GM12878 (cell line): ENCODE results near the gene MKNK1. TPM values are rescaled to one million over a fixed set of nuclear protein-coding genes. Genes with fewer than 3 reads are reported as not detected.

Experiments used
- ATAC-seq: fragments of 200-7000 bp; cut with Tn5 transposase; 3 replicates; pipeline ENCODE4 v1.9.1; 2020; ENCODE audit warnings: mild to moderate bottlenecking, moderate library complexity
- BruUV-seq: library from RNA; stranded (reverse); fragments of 400-500 nt; replicated peaks from 2 replicates; lab custom pipeline; 2021; lab: Mats Ljungman, UMichigan
- CTCF ChIA-PET: fragments of 300-600 bp; sonication (Branson Sonifier 250); formaldehyde crosslinking; extraction: SDS; loops from one replicate; lab custom pipeline; 2021; ENCODE audit warnings: inconsistent platforms; lab: Yijun Ruan, JAX
- POLR2A ChIA-PET: fragments of 350-600 bp; formaldehyde crosslinking; extraction: SDS; loops from one replicate; lab custom pipeline; 2021; ENCODE audit warnings: inconsistent platforms; lab: Charles Lee
- RAD21 ChIA-PET: fragments of 300-600 bp; sonication (Branson Sonifier 250); formaldehyde crosslinking; loops from one replicate; lab custom pipeline; 2023; ENCODE audit warnings: antibody characterized with exemption; ENCODE audit not compliant: unreplicated experiment; lab: Charles Lee
- SMC1A ChIA-PET: fragments of 300-600 bp; sonication (Branson Sonifier 250); formaldehyde crosslinking; loops from one replicate; lab custom pipeline; 2023; ENCODE audit not compliant: unreplicated experiment, uncharacterized antibody; lab: Charles Lee
- DNase-seq: peaks from one replicate; pipeline ENCODE4 v3.0.0-alpha.2; 2011; ENCODE audit warnings: low read depth, low spot score
- FAIRE-seq: peaks from 3 replicates; lab custom pipeline; 2011; peaks lifted over from hg19 to GRCh38; lab: Jason Lieb, UNC
- H2AFZ ChIP-seq: 2 replicates; pipeline ENCODE4 v1.6.0; 2011; ENCODE audit warnings: low read depth, low read length, control low read depth; ENCODE audit not compliant: control insufficient read depth
- H3K27ac ChIP-seq: 2 replicates; pipeline ENCODE4 v1.5.1; 2011; ENCODE audit warnings: control low read depth; ENCODE audit not compliant: control insufficient read depth, insufficient read depth
- H3K27me3 ChIP-seq, 2 experiments: replicated peaks in 1 of 2; 2 replicates each; pipeline versions ENCODE4 v1.6.0 to v1.6.1; 2011; ENCODE audit warnings: low read length in 1 of 2; ENCODE audit not compliant: control insufficient read depth in 2 of 2, insufficient read depth in 2 of 2
- H3K36me3 ChIP-seq, 2 experiments: 2 replicates each; pipeline ENCODE4 v1.5.1; 2011; ENCODE audit warnings: low read length in 1 of 2; ENCODE audit not compliant: control insufficient read depth in 2 of 2, insufficient read depth in 2 of 2
- H3K4me1 ChIP-seq: 2 replicates; pipeline ENCODE4 v1.6.1; 2011; ENCODE audit warnings: mild to moderate bottlenecking, low read length, moderate library complexity, mixed read lengths; ENCODE audit not compliant: control insufficient read depth, insufficient read depth
- H3K4me2 ChIP-seq: 2 replicates; pipeline ENCODE4 v1.6.0; 2011; ENCODE audit warnings: control low read depth; ENCODE audit not compliant: control insufficient read depth, insufficient read depth
- H3K4me3 ChIP-seq: fragments of 200-600 bp; sonication (generic); 2 replicates; pipeline ENCODE4 v1.5.1; 2016
- H3K79me2 ChIP-seq: 2 replicates; pipeline ENCODE4 v1.6.0; 2011; ENCODE audit warnings: low read length; ENCODE audit not compliant: control insufficient read depth, insufficient read depth
- H3K9ac ChIP-seq: 2 replicates; pipeline ENCODE4 v1.8.0; 2011; ENCODE audit warnings: low read length, control low read depth, mixed read lengths; ENCODE audit not compliant: control insufficient read depth, insufficient read depth
- H3K9me3 ChIP-seq: replicated peaks from 3 replicates; pipeline ENCODE4 v1.5.1; 2011; ENCODE audit warnings: mild to moderate bottlenecking, low read length; ENCODE audit not compliant: control insufficient read depth, insufficient read depth
- H4K20me1 ChIP-seq: 2 replicates; pipeline ENCODE4 v1.6.0; 2011; ENCODE audit not compliant: control insufficient read depth, insufficient read depth
- BRCA1 ChIP-seq: IDR thresholded peaks from 2 replicates; pipeline ENCODE4 v1.6.1; 2011; ENCODE audit warnings: low read depth, low read length, improper control_type of control experiment
- CBFB ChIP-seq: IDR thresholded peaks from 2 replicates; pipeline ENCODE4 v1.6.1; 2016; ENCODE audit warnings: antibody characterized with exemption, low read depth
- E4F1 ChIP-seq: fragments of 450-650 bp; IDR thresholded peaks from 2 replicates; pipeline ENCODE4 v1.6.1; 2018; ENCODE audit warnings: borderline replicate concordance, mild to moderate bottlenecking; ENCODE audit not compliant: partially characterized antibody
- HDAC2 ChIP-seq: fragments of 200-600 bp; sonication (generic); IDR thresholded peaks from 2 replicates; pipeline ENCODE4 v1.6.1; 2017
- IRF3 ChIP-seq: fragments of 450-650 bp; IDR thresholded peaks from 2 replicates; pipeline ENCODE4 v1.6.1; 2014; ENCODE audit warnings: mild to moderate bottlenecking
- JUND ChIP-seq: IDR thresholded peaks from 2 replicates; pipeline ENCODE4 v1.6.1; 2012; ENCODE audit warnings: low read depth, mild to moderate bottlenecking, low read length, improper control_type of control experiment, moderate library complexity
- MTA2 ChIP-seq: fragments of 450-650 bp; IDR thresholded peaks from 2 replicates; pipeline ENCODE4 v1.6.1; 2016; ENCODE audit warnings: low read depth, mild to moderate bottlenecking, moderate library complexity
- MYB ChIP-seq: fragments of 150-350 bp; IDR thresholded peaks from 2 replicates; pipeline ENCODE4 v1.6.1; 2014; ENCODE audit warnings: mild to moderate bottlenecking, low read depth, low read length, borderline replicate concordance
- PML ChIP-seq: IDR thresholded peaks from 2 replicates; pipeline ENCODE4 v1.6.1; 2012; ENCODE audit warnings: low read length, inconsistent platforms
- RCOR1 ChIP-seq: conservative IDR thresholded peaks from 2 replicates; pipeline ENCODE4 v1.6.1; 2012; ENCODE audit warnings: low read depth, low read length, improper control_type of control experiment
- SMARCA5 ChIP-seq: fragments of 450-650 bp; IDR thresholded peaks from 2 replicates; pipeline ENCODE4 v1.6.1; 2017; ENCODE audit warnings: mild to moderate bottlenecking
- SPI1 ChIP-seq: IDR thresholded peaks from 2 replicates; pipeline ENCODE4 v1.6.1; 2011; ENCODE audit warnings: low read depth, mild to moderate bottlenecking, low read length, moderate library complexity, borderline replicate concordance; ENCODE audit not compliant: insufficient read depth
- TCF12 ChIP-seq: IDR thresholded peaks from 2 replicates; pipeline ENCODE4 v1.6.1; 2011; ENCODE audit warnings: low read depth, mild to moderate bottlenecking, low read length
- WGBS: methylation state at CpG from one replicate; pipeline ENCODE4 v1.1.6; 2016; ENCODE audit warnings: low lambda C conversion rate; ENCODE audit not compliant: insufficient replicate concordance, insufficient coverage; ENCODE audit errors: missing lambda C conversion rate; 5-methylcytosine and 5-hydroxymethylcytosine counted together
- in situ Hi-C: fragments of 300-500 bp; cut with MboI; formaldehyde crosslinking; loops from 9 replicates; pipeline ENCODE4 v1.14.3; 2018; ENCODE audit warnings: mixed read lengths
- intact Hi-C: fragments of 100-400 bp; cut with micrococcal nuclease; formaldehyde crosslinking; loops from one replicate; pipeline ENCODE4 v1.14.2; 2022; ENCODE audit not compliant: unreplicated experiment
- polyA plus RNA-seq, 11 experiments: library from polyadenylated mRNA; depleted of rRNA in 4 of 11; unstranded in 6 of 11; stranded (reverse) in 5 of 11; fragments of >200 nt; fragmentation: Nextera tagmentation in 4 of 11; fragmentation: Illumina TruSeq in 1 of 11; extraction: Ambion mirVana in 4 of 11; extraction: Trizol in 1 of 11; gene quantifications; 1 replicate in 1 of 11; 2 replicates in 10 of 11; pipeline versions ENCODE4 v1.2.1 to v1.2.3, GENCODE V29; 2011 to 2016; ENCODE audit warnings: inconsistent platforms in 2 of 11, missing spikeins in 2 of 11, low read depth in 1 of 11
- total RNA-seq, 4 experiments: library from RNA; depleted of rRNA in 3 of 4; stranded (reverse); fragments of >200 nt in 3 of 4; fragmentation: Illumina TruSeq in 1 of 4; extraction: Trizol in 1 of 4; gene quantifications; 2 replicates each; pipeline versions ENCODE4 v1.2.1 to v1.2.3, GENCODE V29; 2013 to 2021
- TF ChIP-seq, protein P1 (sequence below): fragments of 150-350 bp; IDR thresholded peaks from 2 replicates; pipeline ENCODE4 v1.6.1; 2016; ENCODE audit warnings: low read depth, low read length

Gene MKNK1
- total and polyA plus RNA-seq, 10 of the 15 experiments (the other 5 are each of a cell fraction or from before 2014, with no cell fraction given): 13.7 to 29.9 (median 26.5) TPM

GRCh38 chr1:46550751-46551231, 53.3 kb downstream of the MKNK1 start:
- in situ Hi-C loops: no loop called here
- DNase-seq (no peak), ATAC-seq (no peak), FAIRE-seq (no peak)
- no peak overlapping the region for H3K4me2 ChIP-seq
- H3K4me1 ChIP-seq: no peaks in the 10 kb centered on the region
- no peaks in the 10 kb centered on the region for H4K20me1 ChIP-seq
- WGBS: 37% methylated on average over 17 of the region's 17 CpGs
- ChIA-PET CTCF (interaction anchor here (1.1 to 1.9 kb wide), 4 partner anchors 24 to 104 kb away, joined by 3 to 6 read pairs (median 3); no protein-coding TSS in a partner anchor), SMC1A (no interaction called here), RAD21 (no interaction called here), POLR2A (no interaction called here)
- no peaks in the 10 kb centered on the region for H3K79me2 ChIP-seq
- no peak overlapping the region for H3K9ac ChIP-seq
- no TSS peak for BruUV-seq
- H3K4me3 ChIP-seq: no peak overlapping the region
- H2AFZ ChIP-seq: no peak overlapping the region
- H3K36me3 ChIP-seq: no peaks in the 10 kb centered on the region
- peaks cover 0 to 2% of the 10 kb centered on the region in 2 experiments; a peak in 1 of 4 replicates for H3K27me3 ChIP-seq
- no peaks in the 10 kb centered on the region for H3K9me3 ChIP-seq
- intact Hi-C loops: no loop called here
- TF ChIP-seq BRCA1 (no peak), TCF12 (no peak), MTA2 (no peak), SMARCA5 (no peak), E4F1 (no peak), SPI1 (no peak), CBFB (no peak), PML (no peak), HDAC2 (no peak), IRF3 (no peak), MYB (no peak), JUND (no peak), RCOR1 (no peak)
- TF ChIP-seq, protein P1, sequence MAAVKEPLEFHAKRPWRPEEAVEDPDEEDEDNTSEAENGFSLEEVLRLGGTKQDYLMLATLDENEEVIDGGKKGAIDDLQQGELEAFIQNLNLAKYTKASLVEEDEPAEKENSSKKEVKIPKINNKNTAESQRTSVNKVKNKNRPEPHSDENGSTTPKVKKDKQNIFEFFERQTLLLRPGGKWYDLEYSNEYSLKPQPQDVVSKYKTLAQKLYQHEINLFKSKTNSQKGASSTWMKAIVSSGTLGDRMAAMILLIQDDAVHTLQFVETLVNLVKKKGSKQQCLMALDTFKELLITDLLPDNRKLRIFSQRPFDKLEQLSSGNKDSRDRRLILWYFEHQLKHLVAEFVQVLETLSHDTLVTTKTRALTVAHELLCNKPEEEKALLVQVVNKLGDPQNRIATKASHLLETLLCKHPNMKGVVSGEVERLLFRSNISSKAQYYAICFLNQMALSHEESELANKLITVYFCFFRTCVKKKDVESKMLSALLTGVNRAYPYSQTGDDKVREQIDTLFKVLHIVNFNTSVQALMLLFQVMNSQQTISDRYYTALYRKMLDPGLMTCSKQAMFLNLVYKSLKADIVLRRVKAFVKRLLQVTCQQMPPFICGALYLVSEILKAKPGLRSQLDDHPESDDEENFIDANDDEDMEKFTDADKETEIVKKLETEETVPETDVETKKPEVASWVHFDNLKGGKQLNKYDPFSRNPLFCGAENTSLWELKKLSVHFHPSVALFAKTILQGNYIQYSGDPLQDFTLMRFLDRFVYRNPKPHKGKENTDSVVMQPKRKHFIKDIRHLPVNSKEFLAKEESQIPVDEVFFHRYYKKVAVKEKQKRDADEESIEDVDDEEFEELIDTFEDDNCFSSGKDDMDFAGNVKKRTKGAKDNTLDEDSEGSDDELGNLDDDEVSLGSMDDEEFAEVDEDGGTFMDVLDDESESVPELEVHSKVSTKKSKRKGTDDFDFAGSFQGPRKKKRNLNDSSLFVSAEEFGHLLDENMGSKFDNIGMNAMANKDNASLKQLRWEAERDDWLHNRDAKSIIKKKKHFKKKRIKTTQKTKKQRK: no peak
- no peak overlapping the region for H3K27ac ChIP-seq
